Measurements from ENCODE around the gene SAMSN1. TPM values are rescaled to one million over a fixed set of nuclear protein-coding genes. Genes with fewer than 3 reads are reported as not detected.

Gene SAMSN1
- total RNA-seq, 1 experiment from 2014 or later = 2.8 TPM

DNA sequence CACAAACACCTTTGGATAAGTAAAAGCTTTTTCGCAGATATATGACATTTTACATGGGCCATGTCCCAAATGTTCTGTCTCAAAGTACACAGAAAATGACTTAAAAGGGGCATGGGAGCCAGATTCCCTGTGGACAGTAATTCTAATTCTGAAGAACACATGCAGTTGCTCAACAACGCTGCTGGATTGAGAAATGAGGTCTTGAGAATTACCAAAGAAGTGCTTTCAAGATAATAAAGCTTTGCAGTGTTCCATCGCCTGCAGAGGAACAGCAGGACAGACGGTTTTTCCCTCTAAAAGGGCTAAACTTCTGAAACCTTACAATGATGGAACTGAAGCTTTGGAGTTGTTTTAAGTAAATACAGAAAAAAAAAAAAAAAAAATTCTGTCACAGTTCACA lies 107.9 kb downstream of the SAMSN1 start:
- Histone ChIP-seq H3K23me2 (ENCODE audit: insufficient read length, low read depth, low read length, poor library complexity, severe bottlenecking) (no peaks in the 10 kb centered on the region), H4K20me1 (ENCODE audit: control insufficient read depth, insufficient read depth, insufficient read length) (no peaks in the 10 kb centered on the region), H2AK5ac (ENCODE audit: insufficient read length, low read length) (no peak overlapping the region), H3K23ac (ENCODE audit: insufficient read length, low read depth, low read length) (no peak overlapping the region), H3K4me1 (ENCODE audit: insufficient read depth, low read length) (no peaks in the 10 kb centered on the region), H3K4ac (ENCODE audit: low read depth, low read length) (no peak overlapping the region), H2AFZ (ENCODE audit: low read length) (no peak overlapping the region), H3K27me3 (ENCODE audit: insufficient read depth, low read length) (no peaks in the 10 kb centered on the region), H4K8ac (replicated peaks; ENCODE audit: insufficient read length, low read depth, low read length) (no peak overlapping the region), H3K79me1 (ENCODE audit: insufficient read depth, low read depth, low read length, poor library complexity, severe bottlenecking) (no peaks in the 10 kb centered on the region), H3K14ac (ENCODE audit: insufficient read depth, low read length) (no peak overlapping the region), H2BK5ac (ENCODE audit: insufficient read length, low read length) (no peak overlapping the region), H2BK120ac (ENCODE audit: low read depth, low read length, poor library complexity, severe bottlenecking) (no peak overlapping the region), H4K5ac (ENCODE audit: insufficient read length, low read depth, low read length) (no peak overlapping the region), H3K9ac (ENCODE audit: extremely low read depth, insufficient read length, low read length) (no peak overlapping the region), H2BK12ac (ENCODE audit: insufficient read length, low read depth, low read length) (no peak overlapping the region), H2BK15ac (ENCODE audit: low read depth, low read length) (no peak overlapping the region), H3K9me3 (ENCODE audit: control insufficient read depth, low read depth, low read length) (peaks cover 4% of the 10 kb centered on the region), H3K56ac (ENCODE audit: insufficient read length, low read depth, low read length) (no peak overlapping the region), H4K91ac (ENCODE audit: insufficient read length, low read depth, low read length) (no peak overlapping the region), H2BK20ac (ENCODE audit: low read depth, low read length, poor library complexity, severe bottlenecking) (no peak overlapping the region), H3K18ac (ENCODE audit: insufficient read length, low read depth, low read length) (no peak overlapping the region), H3K4me2 (ENCODE audit: insufficient read depth, insufficient read length, low read length) (no peak overlapping the region), H3K79me2 (ENCODE audit: insufficient read depth, low read length) (no peaks in the 10 kb centered on the region), H3T11ph (ENCODE audit: low read length) (no peak overlapping the region), H3K27ac (ENCODE audit: insufficient read length, low read depth, low read length) (no peak overlapping the region)
- Mint-ChIP-seq H3K27me3 (ENCODE audit: low read depth) (no peaks in the 10 kb centered on the region), H3K4me3 (no peak overlapping the region), H3K36me3 (ENCODE audit: insufficient read depth in 1 of 3, low read depth in 3 of 3) (peaks cover 0 to 3% (median 0%) of the 10 kb centered on the region in 3 experiments; a peak in 2 of 7 replicates), H3K27ac (no peak overlapping the region), H3K9me3 (peaks cover 3 to 9% of the 10 kb centered on the region in 2 experiments; a peak in 4 of 5 replicates), H3K4me1 (no peaks in the 10 kb centered on the region)
- WGBS (ENCODE audit: extremely low coverage, insufficient read length, low lambda C conversion rate) = no CpG with 5 or more reads among the region's 4 CpGs
- no peak for DNase-seq
- TF ChIP-seq, protein P1, sequence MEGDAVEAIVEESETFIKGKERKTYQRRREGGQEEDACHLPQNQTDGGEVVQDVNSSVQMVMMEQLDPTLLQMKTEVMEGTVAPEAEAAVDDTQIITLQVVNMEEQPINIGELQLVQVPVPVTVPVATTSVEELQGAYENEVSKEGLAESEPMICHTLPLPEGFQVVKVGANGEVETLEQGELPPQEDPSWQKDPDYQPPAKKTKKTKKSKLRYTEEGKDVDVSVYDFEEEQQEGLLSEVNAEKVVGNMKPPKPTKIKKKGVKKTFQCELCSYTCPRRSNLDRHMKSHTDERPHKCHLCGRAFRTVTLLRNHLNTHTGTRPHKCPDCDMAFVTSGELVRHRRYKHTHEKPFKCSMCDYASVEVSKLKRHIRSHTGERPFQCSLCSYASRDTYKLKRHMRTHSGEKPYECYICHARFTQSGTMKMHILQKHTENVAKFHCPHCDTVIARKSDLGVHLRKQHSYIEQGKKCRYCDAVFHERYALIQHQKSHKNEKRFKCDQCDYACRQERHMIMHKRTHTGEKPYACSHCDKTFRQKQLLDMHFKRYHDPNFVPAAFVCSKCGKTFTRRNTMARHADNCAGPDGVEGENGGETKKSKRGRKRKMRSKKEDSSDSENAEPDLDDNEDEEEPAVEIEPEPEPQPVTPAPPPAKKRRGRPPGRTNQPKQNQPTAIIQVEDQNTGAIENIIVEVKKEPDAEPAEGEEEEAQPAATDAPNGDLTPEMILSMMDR (conservative IDR thresholded peaks at IDR 0.05) = no peak

Data from H9 (cell line).